ENCODE measurements around the gene EP300. TPM values are rescaled to one million over a fixed set of nuclear protein-coding genes. Genes with fewer than 3 reads are reported as not detected.

The EP300 gene
- total and polyA plus RNA-seq, 12 donors, result 5.8 to 41.7 (median 35.6) TPM

DNA sequence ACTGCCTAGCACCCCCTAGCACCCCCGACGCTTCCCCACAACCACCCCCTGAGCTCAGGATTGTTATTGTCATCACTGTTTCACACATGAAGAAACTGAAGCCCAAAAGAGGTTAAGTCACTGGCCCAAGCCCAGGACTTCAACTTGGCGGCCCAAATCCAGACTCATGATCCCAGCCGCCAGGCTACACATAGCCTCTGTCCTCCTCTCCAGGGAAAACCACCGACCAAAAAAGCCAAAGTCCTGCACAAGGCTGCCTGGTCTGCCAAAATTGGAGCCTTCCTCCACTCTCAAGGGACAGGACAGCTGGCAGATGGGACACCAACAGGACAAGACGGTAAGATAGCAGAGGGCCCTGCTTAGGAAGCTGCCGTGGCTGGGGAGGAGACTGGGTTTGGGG is 123.5 kb downstream of the EP300 start:
- Histone ChIP-seq H3K9me3 (no peaks in the 10 kb centered on the region), H3K27me3 (no peaks in the 10 kb centered on the region), H3K4me1 (peaks cover 12 to 40% (median 27%) of the 10 kb centered on the region in 9 donors), H3K36me3 (peaks cover 0 to 69% (median 31%) of the 10 kb centered on the region in 9 donors), H3K27ac (peak overlapping the region in 9 of 10 donors; percentile 73 to 89 (median 82)), H3K4me3 (peak overlapping the region in 6 of 10 donors; percentile 17 to 45 (median 34))
- no peak for ATAC-seq
- TF ChIP-seq, protein P1, sequence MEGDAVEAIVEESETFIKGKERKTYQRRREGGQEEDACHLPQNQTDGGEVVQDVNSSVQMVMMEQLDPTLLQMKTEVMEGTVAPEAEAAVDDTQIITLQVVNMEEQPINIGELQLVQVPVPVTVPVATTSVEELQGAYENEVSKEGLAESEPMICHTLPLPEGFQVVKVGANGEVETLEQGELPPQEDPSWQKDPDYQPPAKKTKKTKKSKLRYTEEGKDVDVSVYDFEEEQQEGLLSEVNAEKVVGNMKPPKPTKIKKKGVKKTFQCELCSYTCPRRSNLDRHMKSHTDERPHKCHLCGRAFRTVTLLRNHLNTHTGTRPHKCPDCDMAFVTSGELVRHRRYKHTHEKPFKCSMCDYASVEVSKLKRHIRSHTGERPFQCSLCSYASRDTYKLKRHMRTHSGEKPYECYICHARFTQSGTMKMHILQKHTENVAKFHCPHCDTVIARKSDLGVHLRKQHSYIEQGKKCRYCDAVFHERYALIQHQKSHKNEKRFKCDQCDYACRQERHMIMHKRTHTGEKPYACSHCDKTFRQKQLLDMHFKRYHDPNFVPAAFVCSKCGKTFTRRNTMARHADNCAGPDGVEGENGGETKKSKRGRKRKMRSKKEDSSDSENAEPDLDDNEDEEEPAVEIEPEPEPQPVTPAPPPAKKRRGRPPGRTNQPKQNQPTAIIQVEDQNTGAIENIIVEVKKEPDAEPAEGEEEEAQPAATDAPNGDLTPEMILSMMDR (IDR thresholded peaks at IDR 0.05), result no peak
- intact Hi-C loops (cut with DNase I), result no loop called here
- 62 to 88% methylated on average over 7 of the region's 7 CpGs for WGBS, 2 donors
- DNase-seq, result no peak

DNA sequence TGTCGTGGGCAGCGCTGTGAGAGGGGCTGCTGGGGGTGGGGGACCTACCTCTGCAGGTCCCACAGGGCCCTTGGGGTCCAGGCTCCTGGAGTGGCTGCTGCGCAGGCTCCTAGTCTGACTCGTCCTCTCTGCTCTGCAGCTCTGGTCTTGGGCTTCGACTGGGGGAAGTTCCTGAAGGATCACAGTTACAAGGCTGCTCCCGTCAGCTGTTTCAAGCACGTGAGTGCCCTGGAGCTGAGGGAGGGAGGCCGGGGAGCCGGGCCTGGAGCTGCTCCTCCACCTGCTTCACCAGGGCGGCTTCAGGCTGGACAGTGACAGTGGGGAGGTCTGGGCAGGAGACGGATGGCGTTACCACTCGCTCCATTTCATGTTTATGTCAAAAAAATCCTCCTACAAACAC is 124.6 kb downstream of the EP300 start:
- intact Hi-C loops (cut with DNase I), result no loop called here
- Histone ChIP-seq H3K36me3 (peaks cover 0 to 69% (median 41%) of the 10 kb centered on the region in 9 donors), H3K27ac (peak overlapping the region; percentile 70 to 89 (median 80)), H3K4me1 (peaks cover 12 to 40% (median 27%) of the 10 kb centered on the region in 9 donors), H3K4me3 (peak overlapping the region in 9 of 10 donors; percentile 3 to 45 (median 30)), H3K9me3 (no peaks in the 10 kb centered on the region), H3K27me3 (no peaks in the 10 kb centered on the region)
- 59 to 72% methylated on average over 13 of the region's 13 CpGs for whole genome bisulfite sequencing, 2 donors
- TF ChIP-seq, protein P1 (IDR thresholded peaks at IDR 0.05), result no peak
- ATAC-seq (peak; percentile 3 to 56 (median 27)), DNase-seq (no peak)

DNA sequence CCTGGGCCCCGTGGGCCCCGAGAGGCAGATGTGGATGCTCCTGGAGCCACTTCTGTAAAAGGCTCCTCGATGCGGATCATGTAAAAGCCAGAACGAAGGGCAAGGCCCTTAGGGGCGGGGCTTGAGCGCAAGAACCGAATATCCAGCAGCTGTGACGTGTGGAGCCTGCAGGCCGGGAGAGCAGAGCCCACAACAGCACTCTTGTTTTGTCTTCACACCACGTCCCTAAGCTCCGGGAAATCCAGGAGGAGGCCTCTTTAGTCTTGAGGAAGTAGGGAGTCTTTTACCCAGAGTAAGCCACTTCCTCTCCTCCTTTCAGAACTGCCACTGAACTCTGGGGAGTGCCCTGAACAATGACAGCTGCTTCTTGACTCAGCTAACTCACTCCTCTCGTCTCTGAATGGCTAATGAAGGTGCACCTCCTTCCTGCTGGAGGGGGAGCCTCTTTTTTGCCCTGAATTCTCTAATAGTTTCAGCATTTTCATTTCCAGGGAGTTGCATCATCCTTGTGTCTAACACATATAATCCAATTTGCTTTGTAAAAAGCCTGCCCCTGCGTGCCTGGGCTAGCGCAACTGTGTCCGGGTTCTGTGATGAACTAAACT is 125.3 kb downstream of the EP300 start:
- H3K27me3 ChIP-seq, result no peaks in the 10 kb centered on the region
- peak; percentile 69 to 83 for DNase-seq
- WGBS, 2 donors, result 33 to 37% methylated on average over 16 of the region's 16 CpGs
- H3K36me3 ChIP-seq, result peaks cover 0 to 69% (median 48%) of the 10 kb centered on the region in 9 donors
- no peaks in the 10 kb centered on the region for H3K9me3 ChIP-seq
- H3K4me3 ChIP-seq, result peak overlapping the region in 8 of 10 donors; percentile 3 to 45 (median 30)
- peak; percentile 87 to 95 (median 91) for ATAC-seq
- H3K4me1 ChIP-seq, result peaks cover 12 to 40% (median 27%) of the 10 kb centered on the region in 9 donors
- H3K27ac ChIP-seq, result peak overlapping the region; percentile 70 to 89 (median 80)
- intact Hi-C loops (cut with DNase I), result no loop called here
- TF ChIP-seq, protein P1 (IDR thresholded peaks at IDR 0.05), result no peak

DNA sequence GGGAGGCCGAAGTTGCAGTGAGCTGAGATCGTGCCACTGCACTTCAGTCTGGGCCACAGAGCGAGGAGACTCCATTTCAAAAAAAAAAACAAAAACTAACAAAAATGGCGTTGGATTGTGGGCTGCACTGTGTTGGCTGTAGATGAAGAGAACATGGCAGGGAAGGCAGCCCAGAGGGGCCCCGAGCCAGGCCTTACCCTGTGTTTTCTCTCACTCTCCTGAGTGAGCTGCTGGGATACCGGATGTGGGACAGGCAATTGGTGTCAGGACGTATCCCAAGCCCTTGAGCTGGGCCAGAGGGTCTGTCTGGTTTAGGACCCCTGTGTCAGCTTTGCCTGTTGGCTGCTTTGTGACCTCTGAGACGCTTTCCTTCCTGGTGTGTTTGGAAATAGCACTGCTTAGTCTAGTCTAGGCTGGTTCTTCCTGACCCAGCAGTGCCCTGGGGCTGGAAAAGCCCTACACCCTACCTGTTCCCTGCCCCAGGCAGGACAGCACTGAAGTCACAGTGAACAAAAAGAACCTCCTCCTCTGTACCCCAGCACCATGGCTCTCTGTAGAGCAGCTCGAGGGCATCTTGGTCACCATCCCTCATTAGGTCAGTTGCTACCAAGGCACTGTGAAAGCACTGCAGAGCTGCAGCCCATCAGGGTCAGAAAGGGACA is 130.6 kb downstream of the EP300 start:
- Histone ChIP-seq H3K9me3 (no peaks in the 10 kb centered on the region), H3K4me1 (peaks cover 0 to 13% (median 6%) of the 10 kb centered on the region in 9 donors), H3K27ac (no peak overlapping the region), H3K36me3 (peaks cover 0 to 94% (median 79%) of the 10 kb centered on the region in 9 donors), H3K27me3 (no peaks in the 10 kb centered on the region), H3K4me3 (no peak overlapping the region)
- WGBS, 2 donors, result 92 to 94% methylated on average over 9 of the region's 9 CpGs
- ATAC-seq (no peak), DNase-seq (no peak)
- intact Hi-C loops (cut with DNase I), result no loop called here
- TF ChIP-seq, protein P1 (IDR thresholded peaks at IDR 0.05), result no peak
